C1 segment of cervical spinal cord (tissue), 14 donors: Measurements from ENCODE around the gene TP53TG3C.
"Not testable (repeated sequence)": the region's sequence is repeated elsewhere in the genome, so short reads cannot be mapped to it uniquely, and the experiment has no call there.

Experiments
- DNase-seq, 14 donors: peaks; one replicate each; lab custom pipeline; 2025; lab: John Stamatoyannopoulos, UW

The TP53TG3C gene

DNA sequence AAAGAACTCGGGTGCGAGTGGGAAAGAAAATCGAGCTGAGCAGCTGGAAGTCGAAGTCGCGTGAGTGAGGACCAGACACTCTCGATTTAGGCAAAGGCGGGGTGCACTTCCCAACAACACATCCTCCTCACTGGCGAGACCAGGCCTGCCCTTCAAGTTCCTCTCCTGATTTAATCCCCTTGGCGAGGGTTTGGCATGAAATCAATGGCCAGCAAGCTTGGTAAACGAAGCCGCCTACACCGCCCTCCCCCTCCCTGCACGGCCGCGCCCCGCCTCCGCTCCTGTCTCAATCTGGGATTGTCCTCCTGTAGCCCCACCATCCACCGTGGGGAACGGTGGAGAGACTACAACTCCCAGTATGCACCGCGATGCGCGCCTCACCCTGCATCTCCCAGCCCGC, at the start of gene TP53TG3C:
Gene TP53TG3C (plus strand): TSS at position 301 of the 400 bp plus-strand sequence. CDS start 68 bp downstream, at position 369.
- not testable (repeated sequence) for DNase-seq
